ENCODE data around the gene CCDC196. TPM values are rescaled to one million over a fixed set of nuclear protein-coding genes. Genes with fewer than 3 reads are reported as not detected.

CCDC196 gene
- total RNA-seq (not detected), polyA plus RNA-seq (not detected)
- long read RNA-seq, donor 1 = 0 reads
- long read RNA-seq, donor 2 = 0 reads
- long read RNA-seq, donor 3 = 0 reads
- long read RNA-seq, donor 4 = 0 reads
- long read RNA-seq, donor 5 = 0 reads

GRCh38 chr14:66485910-66486421 lies at the start of gene CCDC196:
TSS of gene CCDC196 (plus strand) at chr14:66486371. CDS start at chr14:66486503, 132 bp downstream.
- H3K27ac ChIP-seq (ENCODE audit: low read depth in 1 of 2, low read length in 1 of 2) = no peak within 1 kb of the TSS
- ATAC-seq (ENCODE audit: insufficient read depth, low FRiP score) (no peak), DNase-seq (no peak)
- TF ChIP-seq CTCF (IDR thresholded peaks at IDR 0.05; ENCODE audit: control extremely low read depth, extremely low read depth) = no peak
- H3K4me1 ChIP-seq (ENCODE audit: control insufficient read depth in 5 of 5, insufficient read depth in 5 of 5, low read length in 5 of 5) = peaks cover 0 to 14% (median 0%) of the 10 kb centered on the region in 5 donors
- no peak within 1 kb of the TSS for H3K9ac ChIP-seq (ENCODE audit: insufficient read depth in 1 of 2, low read length in 2 of 2)
- 82 to 84% methylated on average over 2 of the region's 2 CpGs for WGBS, 2 donors
- no peaks in the 10 kb centered on the region for H3K27me3 ChIP-seq (ENCODE audit: control insufficient read depth in 3 of 3, insufficient read depth in 3 of 3, low read length in 2 of 3)
- no peaks in the 10 kb centered on the region for H3K9me3 ChIP-seq (ENCODE audit: control insufficient read depth in 4 of 4, insufficient read depth in 3 of 4, low read length in 3 of 4)
- H3K36me3 ChIP-seq (ENCODE audit: control insufficient read depth in 4 of 4, insufficient read depth in 4 of 4, low read length in 4 of 4) = no peaks in the 10 kb centered on the region
- H3K4me3 ChIP-seq = no peak within 1 kb of the TSS

- Histone ChIP-seq H3K36me3 (ENCODE audit: control insufficient read depth in 4 of 4, insufficient read depth in 4 of 4, low read length in 4 of 4) (no peaks in the 10 kb centered on the region), H3K9me3 (ENCODE audit: control insufficient read depth in 4 of 4, insufficient read depth in 3 of 4, low read length in 3 of 4) (peaks cover 0 to 4% (median 0%) of the 10 kb centered on the region in 4 donors), H3K27me3 (ENCODE audit: control insufficient read depth in 3 of 3, insufficient read depth in 3 of 3, low read length in 2 of 3) (no peaks in the 10 kb centered on the region), H3K4me3 (no peak overlapping the region), H3K27ac (ENCODE audit: low read depth in 1 of 2, low read length in 1 of 2) (no peak overlapping the region), H3K4me1 (ENCODE audit: control insufficient read depth in 5 of 5, insufficient read depth in 5 of 5, low read length in 5 of 5) (no peaks in the 10 kb centered on the region), H3K9ac (ENCODE audit: insufficient read depth in 1 of 2, low read length in 2 of 2) (no peak overlapping the region)
- 81 to 89% methylated on average over 5 of the region's 5 CpGs for WGBS, 2 donors
- DNase-seq (no peak), ATAC-seq (ENCODE audit: insufficient read depth, low FRiP score) (no peak)
- TF ChIP-seq CTCF (IDR thresholded peaks at IDR 0.05; ENCODE audit: control extremely low read depth, extremely low read depth) = no peak
These were observed 45.4 kb upstream of the CCDC196 start for GRCh38 chr14:66440801-66441200.

GRCh38 chr14:66442953-66443571 lies 43.1 kb upstream of the CCDC196 start:
- Histone ChIP-seq H3K27ac (ENCODE audit: low read depth in 1 of 2, low read length in 1 of 2) (no peak overlapping the region), H3K9ac (ENCODE audit: insufficient read depth in 1 of 2, low read length in 2 of 2) (no peak overlapping the region), H3K36me3 (ENCODE audit: control insufficient read depth in 4 of 4, insufficient read depth in 4 of 4, low read length in 4 of 4) (no peaks in the 10 kb centered on the region), H3K4me3 (no peak overlapping the region), H3K27me3 (ENCODE audit: control insufficient read depth in 3 of 3, insufficient read depth in 3 of 3, low read length in 2 of 3) (no peaks in the 10 kb centered on the region), H3K9me3 (ENCODE audit: control insufficient read depth in 4 of 4, insufficient read depth in 3 of 4, low read length in 3 of 4) (no peaks in the 10 kb centered on the region), H3K4me1 (ENCODE audit: control insufficient read depth in 5 of 5, insufficient read depth in 5 of 5, low read length in 5 of 5) (no peaks in the 10 kb centered on the region)
- no peak for ATAC-seq (ENCODE audit: insufficient read depth, low FRiP score)
- 63 to 82% methylated on average over 4 of the region's 4 CpGs for WGBS, 2 donors
- TF ChIP-seq CTCF (IDR thresholded peaks at IDR 0.05; ENCODE audit: control extremely low read depth, extremely low read depth) = no peak
- peak in 1 of 3 donors; percentile 1 for DNase-seq

All from lung (tissue), 16 donors.